AG04450 (cell line): ENCODE results near the gene CPB2. TPM values are rescaled to one million over a fixed set of nuclear protein-coding genes. Genes with fewer than 3 reads are reported as not detected.

ENCODE experiments used
- CTCF ChIA-PET: fragments of 300-600, 350-600 bp; formaldehyde crosslinking; extraction: SDS; loops from one replicate; lab custom pipeline; 2022; ENCODE audit warnings: antibody characterized with exemption, inconsistent platforms; lab: Charles Lee
- POLR2A ChIA-PET: fragments of 350-600 bp; formaldehyde crosslinking; extraction: SDS; loops from one replicate; lab custom pipeline; 2021; ENCODE audit warnings: antibody characterized with exemption, inconsistent platforms; lab: Yijun Ruan, JAX
- DNase-seq: peaks from one replicate; pipeline ENCODE4 v3.0.0-alpha.2; 2011; ENCODE audit warnings: low read depth, low spot score
- H3K27ac ChIP-seq: one replicate; pipeline ENCODE4 v1.5.1; 2012; ENCODE audit warnings: low read depth, low read length, control low read depth
- H3K27me3 ChIP-seq: one replicate; pipeline ENCODE4 v1.6.0; 2012; ENCODE audit warnings: low read length; ENCODE audit not compliant: control insufficient read depth, insufficient read depth
- H3K4me3 ChIP-seq: 2 replicates; pipeline ENCODE4 v1.5.1; 2011; ENCODE audit warnings: mild to moderate bottlenecking, low read depth, low read length, control low read depth
- H3K9me3 ChIP-seq: 2 replicates; pipeline ENCODE4 v1.5.1; 2012; ENCODE audit warnings: low read length; ENCODE audit not compliant: control insufficient read depth, insufficient read depth
- polyA plus RNA-seq: library from polyadenylated mRNA; depleted of rRNA; stranded (reverse); fragments of >200 nt; gene quantifications from 2 replicates; pipeline ENCODE4 v1.2.3, GENCODE V29; 2011
- TF ChIP-seq, protein P1 (sequence below): IDR thresholded peaks from 2 replicates; pipeline ENCODE4 v1.5.1; 2011; ENCODE audit warnings: low read depth, low read length, control low read depth, inconsistent platforms

CPB2 gene
- polyA plus RNA-seq, 1 experiment, result not detected

DNA sequence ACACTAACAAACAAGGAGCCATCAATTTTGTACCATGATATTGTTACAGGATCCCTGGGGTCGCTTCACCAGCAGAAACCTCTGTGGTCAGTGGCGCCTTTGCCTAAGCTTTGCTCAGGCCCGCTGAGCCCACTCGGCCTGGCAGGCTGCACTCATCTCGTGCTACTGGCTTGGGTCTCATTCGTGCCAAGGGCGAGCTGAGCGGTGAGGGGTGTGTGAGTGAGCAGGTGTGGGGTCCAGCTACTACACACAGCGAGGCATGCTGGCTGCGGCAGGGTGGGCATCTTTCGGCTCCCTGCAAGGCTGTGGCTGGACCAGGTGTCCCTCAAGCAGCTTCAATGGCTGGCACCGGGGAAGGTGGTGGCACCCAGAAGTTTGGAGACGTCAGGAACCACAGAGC lies 19.1 kb downstream of the CPB2 start:
- no peak for DNase-seq
- TF ChIP-seq, protein P1, sequence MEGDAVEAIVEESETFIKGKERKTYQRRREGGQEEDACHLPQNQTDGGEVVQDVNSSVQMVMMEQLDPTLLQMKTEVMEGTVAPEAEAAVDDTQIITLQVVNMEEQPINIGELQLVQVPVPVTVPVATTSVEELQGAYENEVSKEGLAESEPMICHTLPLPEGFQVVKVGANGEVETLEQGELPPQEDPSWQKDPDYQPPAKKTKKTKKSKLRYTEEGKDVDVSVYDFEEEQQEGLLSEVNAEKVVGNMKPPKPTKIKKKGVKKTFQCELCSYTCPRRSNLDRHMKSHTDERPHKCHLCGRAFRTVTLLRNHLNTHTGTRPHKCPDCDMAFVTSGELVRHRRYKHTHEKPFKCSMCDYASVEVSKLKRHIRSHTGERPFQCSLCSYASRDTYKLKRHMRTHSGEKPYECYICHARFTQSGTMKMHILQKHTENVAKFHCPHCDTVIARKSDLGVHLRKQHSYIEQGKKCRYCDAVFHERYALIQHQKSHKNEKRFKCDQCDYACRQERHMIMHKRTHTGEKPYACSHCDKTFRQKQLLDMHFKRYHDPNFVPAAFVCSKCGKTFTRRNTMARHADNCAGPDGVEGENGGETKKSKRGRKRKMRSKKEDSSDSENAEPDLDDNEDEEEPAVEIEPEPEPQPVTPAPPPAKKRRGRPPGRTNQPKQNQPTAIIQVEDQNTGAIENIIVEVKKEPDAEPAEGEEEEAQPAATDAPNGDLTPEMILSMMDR, result no peak
- H3K27ac ChIP-seq, result no peak overlapping the region
- CTCF ChIA-PET, result no interaction called here
- H3K4me3 ChIP-seq, result no peak overlapping the region
- POLR2A ChIA-PET, result no interaction called here
- H3K9me3 ChIP-seq, result peaks cover 4% of the 10 kb centered on the region; the same call in 1 of the 2 replicates
- no peaks in the 10 kb centered on the region for H3K27me3 ChIP-seq

DNA sequence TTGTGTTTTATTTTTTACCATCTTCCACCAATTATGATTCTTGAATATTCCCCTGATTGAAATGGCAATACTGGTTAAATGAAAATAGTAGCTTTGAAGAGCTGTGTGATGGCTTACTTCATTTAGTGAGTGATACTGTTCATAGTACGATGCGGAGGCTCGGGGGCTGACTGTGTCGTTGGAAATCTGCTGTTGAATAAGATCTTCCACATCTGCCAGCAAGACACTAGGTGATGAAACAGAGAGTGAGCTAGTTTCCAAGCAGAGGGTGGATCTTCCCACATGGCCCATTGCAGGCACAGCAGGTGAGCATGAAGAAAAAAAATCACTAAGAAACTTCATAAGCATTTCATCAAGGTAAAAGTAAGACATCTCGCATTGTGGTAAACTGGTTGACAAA lies 22.5 kb downstream of the CPB2 start:
- Histone ChIP-seq H3K4me3 (no peak overlapping the region), H3K27me3 (no peaks in the 10 kb centered on the region), H3K9me3 (peaks cover 4% of the 10 kb centered on the region; the same call in 1 of the 2 replicates), H3K27ac (no peak overlapping the region)
- TF ChIP-seq, protein P1, result no peak
- POLR2A ChIA-PET, result no interaction called here
- DNase-seq, result no peak
- CTCF ChIA-PET, result no interaction called here

DNA sequence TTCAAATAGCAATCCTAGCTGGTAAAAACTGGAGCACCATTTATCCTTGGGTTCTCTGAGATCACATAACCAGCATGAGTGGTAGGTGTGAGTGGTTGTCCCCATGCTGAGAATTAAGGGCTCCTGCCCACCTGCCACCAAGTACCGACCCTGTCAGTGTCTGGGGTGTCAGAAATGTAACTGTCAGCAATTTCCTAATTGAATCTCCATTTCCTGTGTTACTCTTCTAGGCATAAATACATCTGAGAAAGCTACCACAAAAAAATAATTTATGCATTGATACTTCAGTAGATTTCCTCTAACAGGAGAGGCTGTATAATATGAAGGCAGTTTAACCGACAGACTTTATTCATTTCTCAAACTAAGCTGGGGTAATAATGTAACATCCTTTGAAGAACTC lies 25.1 kb downstream of the CPB2 start:
- no peak overlapping the region for H3K27ac ChIP-seq
- H3K9me3 ChIP-seq, result no peaks in the 10 kb centered on the region
- POLR2A ChIA-PET, result no interaction called here
- H3K27me3 ChIP-seq, result no peaks in the 10 kb centered on the region
- no peak overlapping the region for H3K4me3 ChIP-seq
- CTCF ChIA-PET, result no interaction called here
- DNase-seq, result no peak
- TF ChIP-seq, protein P1, result no peak

DNA sequence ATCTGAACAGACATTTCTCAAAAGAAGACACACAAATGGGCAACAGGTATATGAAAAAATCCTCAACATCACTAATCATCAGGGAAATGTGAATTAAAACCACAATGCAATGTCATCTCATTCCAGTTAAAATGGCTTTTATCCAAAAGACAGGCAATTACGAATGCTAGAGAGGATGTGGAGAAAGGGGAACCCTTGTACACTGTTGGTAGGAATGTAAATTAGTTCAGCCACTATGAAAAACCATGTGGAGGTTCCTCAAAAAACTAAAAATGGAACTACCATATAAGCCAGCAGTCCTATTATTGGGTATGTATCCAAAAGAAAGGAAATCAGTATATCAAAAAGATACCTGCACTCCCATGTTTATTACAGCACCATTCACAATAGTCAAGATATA lies 27.6 kb downstream of the CPB2 start:
- Histone ChIP-seq H3K4me3 (no peak overlapping the region), H3K27me3 (no peaks in the 10 kb centered on the region), H3K9me3 (no peaks in the 10 kb centered on the region), H3K27ac (no peak overlapping the region)
- DNase-seq, result no peak
- TF ChIP-seq, protein P1, result no peak
- ChIA-PET CTCF (no interaction called here), POLR2A (no interaction called here)

DNA sequence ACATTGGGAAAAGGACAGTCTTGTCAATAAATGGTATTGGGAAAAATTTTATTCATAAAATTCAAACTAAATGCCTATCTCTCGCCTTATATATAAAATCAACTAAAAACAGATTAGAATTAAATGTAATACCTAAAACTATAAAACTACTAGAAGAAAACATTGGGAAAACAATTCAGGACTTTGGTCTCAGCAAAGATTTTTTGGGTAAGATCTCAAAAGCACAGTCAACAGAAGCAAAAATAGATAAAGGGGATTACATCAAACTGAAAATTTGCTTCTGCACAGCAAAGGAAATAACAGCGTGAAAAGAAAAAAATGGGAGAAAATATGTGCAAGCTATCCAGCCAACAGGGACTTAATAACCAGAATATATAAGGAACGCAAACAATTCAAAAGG lies 28.0 kb downstream of the CPB2 start:
- ChIA-PET CTCF (no interaction called here), POLR2A (no interaction called here)

More for the DNA sequence above, 28.0 kb downstream of the CPB2 start:
- TF ChIP-seq, protein P1, result no peak
- Histone ChIP-seq H3K9me3 (no peaks in the 10 kb centered on the region), H3K27ac (no peak overlapping the region), H3K27me3 (no peaks in the 10 kb centered on the region), H3K4me3 (no peak overlapping the region)
- DNase-seq, result no peak
